IMR-90 (cell line): ENCODE measurements around the gene ANAPC5. TPM values are rescaled to one million over a fixed set of nuclear protein-coding genes. Genes with fewer than 3 reads are reported as not detected.

ENCODE experiments used
- ATAC-seq: fragments of 200-7000 bp; cut with Tn5 transposase; 2 replicates; pipeline ENCODE4 v1.9.1; 2020; ENCODE audit warnings: low read depth, mild to moderate bottlenecking, moderate library complexity
- BruUV-seq: library from RNA; stranded (reverse); fragments of 400-500 nt; replicated peaks from 2 replicates; lab custom pipeline; 2021; lab: Mats Ljungman, UMichigan
- CTCF ChIA-PET: fragments of 300-600 bp; formaldehyde crosslinking; extraction: SDS; loops from one replicate; lab custom pipeline; 2021; ENCODE audit warnings: antibody characterized with exemption; lab: Yijun Ruan, JAX
- POLR2A ChIA-PET: fragments of 300-600 bp; sonication (Branson Sonifier 250); formaldehyde crosslinking; loops from one replicate; lab custom pipeline; 2022; ENCODE audit warnings: antibody characterized with exemption; ENCODE audit not compliant: unreplicated experiment; lab: Charles Lee
- DNase-seq: peaks from one replicate; pipeline ENCODE4 v3.0.0; 2013
- H2AFZ ChIP-seq: replicated peaks from 2 replicates; pipeline ENCODE3; 2013; ENCODE audit warnings: low read length, mild to moderate bottlenecking; ENCODE audit not compliant: poor library complexity
- H2AK5ac ChIP-seq: 2 replicates; pipeline ENCODE4 v1.6.1; 2013; ENCODE audit warnings: low read depth, low read length, inconsistent platforms
- H2AK9ac ChIP-seq: replicated peaks from 2 replicates; pipeline ENCODE3; 2013; ENCODE audit warnings: mild to moderate bottlenecking, low read depth, low read length, moderate library complexity; ENCODE audit not compliant: poor library complexity
- H2BK120ac ChIP-seq: 2 replicates; pipeline ENCODE4 v1.6.1; 2013; ENCODE audit warnings: low read depth, low read length, inconsistent platforms
- H2BK15ac ChIP-seq: 3 replicates; pipeline ENCODE4 v1.6.1; 2013; ENCODE audit warnings: low read depth, low read length, inconsistent platforms
- H2BK20ac ChIP-seq: 2 replicates; pipeline ENCODE4 v1.6.1; 2013; ENCODE audit warnings: low read depth, mild to moderate bottlenecking, inconsistent platforms, low read length, moderate library complexity
- H2BK5ac ChIP-seq: 2 replicates; pipeline ENCODE4 v1.6.1; 2013; ENCODE audit warnings: mild to moderate bottlenecking, low read depth, low read length, inconsistent platforms; ENCODE audit not compliant: poor library complexity, severe bottlenecking
- H3K14ac ChIP-seq: replicated peaks from 2 replicates; pipeline ENCODE4 v1.6.1; 2013; ENCODE audit warnings: low read depth, low read length, inconsistent platforms
- H3K18ac ChIP-seq: 2 replicates; pipeline ENCODE4 v1.6.1; 2013; ENCODE audit warnings: low read depth, low read length, control low read depth
- H3K23ac ChIP-seq: 2 replicates; pipeline ENCODE4 v1.6.1; 2013; ENCODE audit warnings: low read depth, low read length, inconsistent platforms
- H3K27ac ChIP-seq: 2 replicates; pipeline ENCODE4 v1.5.1; 2013; ENCODE audit warnings: mild to moderate bottlenecking, control low read depth, low read length; ENCODE audit not compliant: insufficient read depth
- H3K27me3 ChIP-seq: 2 replicates; pipeline ENCODE4 v1.6.1; 2013; ENCODE audit warnings: low read length; ENCODE audit not compliant: control insufficient read depth, insufficient read depth
- H3K36me3 ChIP-seq: 2 replicates; pipeline ENCODE4 v1.6.1; 2013; ENCODE audit warnings: low read length, mixed read lengths; ENCODE audit not compliant: control insufficient read depth, insufficient read depth
- H3K4ac ChIP-seq: 2 replicates; pipeline ENCODE4 v1.6.1; 2013; ENCODE audit warnings: low read depth, low read length, inconsistent platforms
- H3K4me1 ChIP-seq: 2 replicates; pipeline ENCODE4 v1.6.1; 2013; ENCODE audit warnings: low read length, mixed read lengths; ENCODE audit not compliant: control insufficient read depth, insufficient read depth
- H3K4me2 ChIP-seq: 2 replicates; pipeline ENCODE4 v1.6.1; 2013; ENCODE audit warnings: low read depth, mild to moderate bottlenecking, control low read depth, low read length, moderate library complexity
- H3K4me3 ChIP-seq: 2 replicates; pipeline ENCODE4 v1.5.1; 2013; ENCODE audit warnings: low read depth, mild to moderate bottlenecking, control low read depth, low read length, moderate library complexity; ENCODE audit not compliant: insufficient read depth
- H3K56ac ChIP-seq: 2 replicates; pipeline ENCODE4 v1.6.1; 2013; ENCODE audit warnings: low read length, inconsistent platforms; ENCODE audit not compliant: insufficient read depth; ENCODE audit errors: extremely low read depth
- H3K79me1 ChIP-seq, 2 experiments: 2 replicates each; pipeline ENCODE4 v1.6.1; 2013; ENCODE audit warnings: low read length in 2 of 2, inconsistent platforms in 1 of 2, low read depth in 1 of 2
- H3K9ac ChIP-seq: 2 replicates; pipeline ENCODE4 v1.6.1; 2013; ENCODE audit warnings: low read depth, low read length, control low read depth
- H3K9me1 ChIP-seq: 2 replicates; pipeline ENCODE4 v1.6.1; 2013; ENCODE audit warnings: low read length, inconsistent platforms; ENCODE audit not compliant: insufficient read depth
- H3K9me3 ChIP-seq: 2 replicates; pipeline ENCODE4 v1.6.1; 2013; ENCODE audit warnings: low read length; ENCODE audit not compliant: control insufficient read depth, insufficient read depth
- H4K20me1 ChIP-seq: 2 replicates; pipeline ENCODE4 v1.6.1; 2013; ENCODE audit warnings: low read length, inconsistent platforms; ENCODE audit not compliant: insufficient read depth
- H4K5ac ChIP-seq: 2 replicates; pipeline ENCODE4 v1.6.1; 2013; ENCODE audit warnings: mild to moderate bottlenecking, low read depth, low read length, control low read depth
- H4K8ac ChIP-seq, 2 experiments: 2 replicates each; pipeline ENCODE4 v1.6.1; 2013; ENCODE audit warnings: low read depth in 2 of 2, low read length in 2 of 2, control low read depth in 1 of 2, inconsistent platforms in 1 of 2
- H4K91ac ChIP-seq: 2 replicates; pipeline ENCODE4 v1.6.1; 2013; ENCODE audit warnings: low read depth, low read length, inconsistent platforms; ENCODE audit not compliant: insufficient read depth
- CHD1 ChIP-seq: IDR thresholded peaks from 2 replicates; pipeline ENCODE4 v1.6.1; 2012; ENCODE audit warnings: low read depth, low read length, improper control_type of control experiment
- ELK1 ChIP-seq: fragments of 150-350 bp; IDR thresholded peaks from 2 replicates; pipeline ENCODE4 v1.6.1; 2016; ENCODE audit warnings: low read depth, mild to moderate bottlenecking, low read length, moderate library complexity, borderline replicate concordance
- RFX5 ChIP-seq: IDR thresholded peaks from 2 replicates; pipeline ENCODE4 v1.8.0; 2012; ENCODE audit warnings: low read depth, mild to moderate bottlenecking, low read length, moderate library complexity
- WGBS, 2 experiments: methylation state at CpG; one replicate each; pipeline versions ENCODE4 v1.1.5 to v1.1.7; 2013; ENCODE audit warnings: missing lambda C conversion rate in 2 of 2; ENCODE audit not compliant: insufficient read length in 1 of 2; ENCODE audit errors: extremely low coverage in 2 of 2; 5-methylcytosine and 5-hydroxymethylcytosine counted together
- dilution Hi-C: fragments of 300-500 bp; cut with HindIII; formaldehyde crosslinking; loops from one replicate; pipeline ENCODE4 v1.14.3; 2018; ENCODE audit warnings: low sequenced_read_pairs; ENCODE audit not compliant: unreplicated experiment
- in situ Hi-C: fragments of 300-500 bp; cut with MboI; formaldehyde crosslinking; loops from 3 replicates; pipeline ENCODE4 v1.14.3; 2019; ENCODE audit warnings: low sequenced_read_pairs, inconsistent platforms, mixed read lengths
- intact Hi-C: fragments of 100-400 bp; cut with micrococcal nuclease; formaldehyde crosslinking; loops from 2 replicates; pipeline ENCODE4 v1.10.0; 2022
- polyA plus RNA-seq, 3 experiments: library from polyadenylated mRNA; depleted of rRNA; stranded (reverse); fragments of >200 nt; gene quantifications; 2 replicates each; pipeline ENCODE4 v1.2.3, GENCODE V29; 2012; ENCODE audit warnings: low replicate concordance in 1 of 3
- total RNA-seq: library from RNA; depleted of rRNA; stranded (reverse); fragments of >200 nt; gene quantifications from 2 replicates; pipeline ENCODE4 v1.2.3, GENCODE V29; 2012

Gene ANAPC5
- total and polyA plus RNA-seq, 2 of the 4 experiments (the other 2 are of a cell fraction), result 157 to 211 TPM

GRCh38 chr12:121345151-121345815 is 6.9 kb downstream of the ANAPC5 start:
- in situ Hi-C loops, result no loop called here

More at GRCh38 chr12:121345151-121345815, 6.9 kb downstream of the ANAPC5 start:
- Histone ChIP-seq H3K4me1 (no peaks in the 10 kb centered on the region), H3K36me3 (peaks cover 37% of the 10 kb centered on the region), H3K9ac (no peak overlapping the region), H2BK20ac (no peak overlapping the region), H2AK9ac (peak overlapping the region; percentile 57), H3K4ac (no peak overlapping the region), H3K14ac (no peak overlapping the region), H4K91ac (no peak overlapping the region), H2AFZ (no peak overlapping the region), H3K56ac (no peak overlapping the region), H2BK15ac (no peak overlapping the region), H3K27me3 (no peaks in the 10 kb centered on the region), H2AK5ac (no peak overlapping the region), H3K18ac (no peak overlapping the region), H2BK120ac (no peak overlapping the region), H2BK5ac (no peak overlapping the region), H3K23ac (no peak overlapping the region), H3K79me1 (peaks cover 13 to 40% of the 10 kb centered on the region in 2 experiments), H4K5ac (no peak overlapping the region), H3K4me2 (no peak overlapping the region), H4K20me1 (no peaks in the 10 kb centered on the region), H3K4me3 (no peak overlapping the region), H3K27ac (no peak overlapping the region), H3K9me1 (no peaks in the 10 kb centered on the region), H4K8ac (no peak overlapping the region), H3K9me3 (no peaks in the 10 kb centered on the region)
- WGBS, 2 experiments, result no CpG with 5 or more reads among the region's 4 CpGs
- intact Hi-C loops (no loop called here), dilution Hi-C loops (no loop called here)
- no peak for DNase-seq
- no peak for ATAC-seq
- no TSS peak for BruUV-seq
- ChIA-PET CTCF (no interaction called here), POLR2A (interaction anchor here (0.6 kb wide), 1 partner anchor 133 kb away, joined by 7 read pairs; no protein-coding TSS in a partner anchor)
- no peak for TF ChIP-seq ELK1
- TF ChIP-seq CHD1, result no peak
- no peak for TF ChIP-seq RFX5
